GM12891 (cell line): ENCODE results near the gene ZNF532.

Source experiments
- POLR2A ChIP-seq: IDR thresholded peaks from 2 replicates; pipeline ENCODE4 v1.6.1; 2011; ENCODE audit warnings: low read depth, low read length, control low read depth
- POLR2AphosphoS5 ChIP-seq: IDR thresholded peaks from 2 replicates; pipeline ENCODE4 v1.6.1; 2011; ENCODE audit warnings: low read depth, low read length, control low read depth

- TF ChIP-seq POLR2AphosphoS5 (no peak), POLR2A (no peak)
These were observed 59.8 kb downstream of the ZNF532 start for GRCh38 chr18:58924473-58924872.
